Stimulated activated CD4-positive, alpha-beta T cell treated with anti-CD3 and anti-CD28 coated beads, Interleukin-1b, Interleukin-23, amount 100 ng/mL, for 48 hours (primary cell): ENCODE data around the gene TRIM5.

Source experiments
- DNase-seq: peaks from one replicate; pipeline ENCODE4 v3.0.0-alpha.2; 2020

The TRIM5 gene

DNA sequence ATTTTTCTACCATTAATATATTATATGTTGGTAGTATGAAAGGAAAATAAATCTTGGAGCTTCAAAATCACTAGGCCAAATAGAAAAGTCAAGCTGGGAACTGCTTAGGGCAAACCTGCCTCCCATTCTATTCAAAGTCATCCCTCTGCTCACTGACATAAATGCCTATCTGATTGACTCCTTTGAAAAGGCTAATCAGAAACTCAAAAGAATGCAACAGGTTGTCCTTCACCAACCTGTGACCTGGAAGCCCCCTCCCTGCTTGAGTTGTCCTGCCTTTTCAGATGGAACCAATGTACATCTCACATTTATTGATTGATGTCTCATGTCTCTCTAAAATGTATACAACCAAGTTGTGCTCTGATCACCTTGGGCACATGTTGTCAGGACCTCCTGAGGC is 63.3 kb downstream of the TRIM5 start:
- no peak for DNase-seq

GRCh38 chr11:5620651-5621521 is 64.0 kb downstream of the TRIM5 start:
- DNase-seq: no peak

GRCh38 chr11:5618807-5619206 is 66.1 kb downstream of the TRIM5 start:
- DNase-seq: no peak
